SHP77 (cell line): Measurements from ENCODE around the gene CAMKK1.
"Not testable (repeated sequence)": the region's sequence is repeated elsewhere in the genome, so short reads cannot be mapped to it uniquely, and the experiment has no call there.

Experiments used
- DNase-seq, 2 experiments: peaks; one replicate each; lab custom pipeline; 2025; lab: John Stamatoyannopoulos, UW

CAMKK1 gene

GRCh38 chr17:3846437-3847164 is 46.3 kb downstream of the CAMKK1 start:
- DNase-seq, result no peak

- DNase-seq, result peak; percentile 87 to 92
Observed at GRCh38 chr17:3845621-3846436, 47.0 kb downstream of the CAMKK1 start, which contains the start of gene NCBP3. TSS of gene NCBP3 (minus strand) at chr17:3846246. CDS start at chr17:3846223, 23 bp downstream.

GRCh38 chr17:3845291-3845620 is 47.6 kb downstream of the CAMKK1 start:
- peak in 1 of 2 experiments; percentile 10 for DNase-seq

GRCh38 chr17:3844556-3844955 is 48.3 kb downstream of the CAMKK1 start:
- DNase-seq, result not testable (repeated sequence)

GRCh38 chr17:3843935-3844516 is 48.8 kb downstream of the CAMKK1 start:
- peak; percentile 40 for DNase-seq

GRCh38 chr17:3838206-3838605 is 54.6 kb downstream of the CAMKK1 start:
- DNase-seq, result no peak

GRCh38 chr17:3836551-3836950 is 56.3 kb downstream of the CAMKK1 start:
- no peak for DNase-seq

GRCh38 chr17:3835410-3836229 is 57.2 kb downstream of the CAMKK1 start:
- DNase-seq, result no peak

- DNase-seq, result no peak
Observed at GRCh38 chr17:3834811-3835210, 58.0 kb downstream of the CAMKK1 start.

GRCh38 chr17:3828852-3829232 is 64.0 kb downstream of the CAMKK1 start:
- no peak for DNase-seq

- DNase-seq, result no peak
Observed at GRCh38 chr17:3828151-3828851, 64.6 kb downstream of the CAMKK1 start.

- DNase-seq, result peak; percentile 39 to 51
Observed at GRCh38 chr17:3827124-3827773, 65.6 kb downstream of the CAMKK1 start.

- no peak for DNase-seq
Observed at GRCh38 chr17:3826191-3826590, 66.7 kb downstream of the CAMKK1 start.

GRCh38 chr17:3821101-3821500 is 71.8 kb downstream of the CAMKK1 start:
- DNase-seq, result no peak

GRCh38 chr17:3818786-3819185 is 74.1 kb downstream of the CAMKK1 start:
- no peak for DNase-seq

- DNase-seq, result no peak
Observed at GRCh38 chr17:3817851-3818605, 74.8 kb downstream of the CAMKK1 start.

- no peak for DNase-seq
Observed at GRCh38 chr17:3815925-3816324, 76.9 kb downstream of the CAMKK1 start.

- DNase-seq, result no peak
Observed at GRCh38 chr17:3815122-3815521, 77.7 kb downstream of the CAMKK1 start.

- no peak for DNase-seq
Observed at GRCh38 chr17:3814361-3814760, 78.5 kb downstream of the CAMKK1 start.

- no peak for DNase-seq
Observed at GRCh38 chr17:3813171-3813570, 79.7 kb downstream of the CAMKK1 start.
